ENCODE data around the gene LCE2B.

LCE2B gene

DNA sequence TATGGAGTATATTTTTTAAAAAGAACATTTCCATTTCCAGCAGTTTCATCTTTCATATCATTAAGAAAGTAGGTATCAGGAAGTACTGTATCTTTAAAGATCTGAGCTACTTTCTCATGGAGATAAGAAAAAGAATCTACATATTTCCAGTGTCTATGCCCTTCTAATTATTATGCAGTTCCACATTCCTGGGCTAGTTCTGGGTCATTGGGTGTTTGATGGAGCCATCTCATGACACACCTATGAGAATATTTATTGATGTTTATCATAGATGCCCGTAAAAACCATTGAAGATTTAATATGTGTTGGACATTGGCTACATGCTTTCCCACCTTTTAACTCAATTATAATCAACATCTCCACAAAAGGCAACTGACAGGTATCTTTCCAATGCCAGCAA, 43.1 kb downstream of the LCE2B start:
- Histone ChIP-seq H3K27ac (ENCODE audit: extremely low read depth, low read depth, low read length) (no peak overlapping the region), H3K9me3 (ENCODE audit: control insufficient read depth, insufficient read depth, low read depth, low read length) (no peaks in the 10 kb centered on the region), H3K36me3 (ENCODE audit: control insufficient read depth in 2 of 2, insufficient read depth in 1 of 2, low read length in 2 of 2) (no peaks in the 10 kb centered on the region), H3K4me1 (ENCODE audit: control insufficient read depth, insufficient read depth, low read length) (no peaks in the 10 kb centered on the region), H3K4me3 (ENCODE audit: low read depth, low read length) (no peak overlapping the region)
- ChIA-PET CTCF (no interaction called here), POLR2A (no interaction called here)
- TF ChIP-seq WT1 (tag by site-specific recombination; IDR thresholded peaks at IDR 0.05) (no peak), ZNF155 (tag by site-specific recombination; IDR thresholded peaks at IDR 0.05) (no peak), ZNF223 (tag by site-specific recombination; IDR thresholded peaks at IDR 0.05) (no peak), ZNF670 (tag by site-specific recombination; IDR thresholded peaks at IDR 0.05; ENCODE audit: low read depth) (no peak), FEZF1 (tag by site-specific recombination; IDR thresholded peaks at IDR 0.05) (no peak), KLF9 (tag by site-specific recombination; IDR thresholded peaks at IDR 0.05; ENCODE audit: low read depth) (no peak), YY2 (tag by site-specific recombination; IDR thresholded peaks at IDR 0.05) (no peak), ZNF514 (tag by site-specific recombination; IDR thresholded peaks at IDR 0.05) (no peak), ZNF140 (tag by site-specific recombination; IDR thresholded peaks at IDR 0.05) (no peak), EGR2 (tag by site-specific recombination; IDR thresholded peaks at IDR 0.05; ENCODE audit: low read depth) (no peak), ZBTB48 (tag by site-specific recombination; IDR thresholded peaks at IDR 0.05) (no peak), HOXD13 (CRISPR knock-in tag; IDR thresholded peaks at IDR 0.05; ENCODE audit: borderline replicate concordance) (no peak), ZNF211 (tag by site-specific recombination; IDR thresholded peaks at IDR 0.05; ENCODE audit: low read depth) (no peak)
- TF ChIP-seq, protein P1, sequence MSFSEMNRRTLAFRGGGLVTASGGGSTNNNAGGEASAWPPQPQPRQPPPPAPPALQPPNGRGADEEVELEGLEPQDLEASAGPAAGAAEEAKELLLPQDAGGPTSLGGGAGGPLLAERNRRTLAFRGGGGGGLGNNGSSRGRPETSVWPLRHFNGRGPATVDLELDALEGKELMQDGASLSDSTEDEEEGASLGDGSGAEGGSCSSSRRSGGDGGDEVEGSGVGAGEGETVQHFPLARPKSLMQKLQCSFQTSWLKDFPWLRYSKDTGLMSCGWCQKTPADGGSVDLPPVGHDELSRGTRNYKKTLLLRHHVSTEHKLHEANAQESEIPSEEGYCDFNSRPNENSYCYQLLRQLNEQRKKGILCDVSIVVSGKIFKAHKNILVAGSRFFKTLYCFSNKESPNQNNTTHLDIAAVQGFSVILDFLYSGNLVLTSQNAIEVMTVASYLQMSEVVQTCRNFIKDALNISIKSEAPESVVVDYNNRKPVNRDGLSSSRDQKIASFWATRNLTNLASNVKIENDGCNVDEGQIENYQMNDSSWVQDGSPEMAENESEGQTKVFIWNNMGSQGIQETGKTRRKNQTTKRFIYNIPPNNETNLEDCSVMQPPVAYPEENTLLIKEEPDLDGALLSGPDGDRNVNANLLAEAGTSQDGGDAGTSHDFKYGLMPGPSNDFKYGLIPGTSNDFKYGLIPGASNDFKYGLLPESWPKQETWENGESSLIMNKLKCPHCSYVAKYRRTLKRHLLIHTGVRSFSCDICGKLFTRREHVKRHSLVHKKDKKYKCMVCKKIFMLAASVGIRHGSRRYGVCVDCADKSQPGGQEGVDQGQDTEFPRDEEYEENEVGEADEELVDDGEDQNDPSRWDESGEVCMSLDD (tag by site-specific recombination; IDR thresholded peaks at IDR 0.05): no peak
- TF ChIP-seq, protein P2, sequence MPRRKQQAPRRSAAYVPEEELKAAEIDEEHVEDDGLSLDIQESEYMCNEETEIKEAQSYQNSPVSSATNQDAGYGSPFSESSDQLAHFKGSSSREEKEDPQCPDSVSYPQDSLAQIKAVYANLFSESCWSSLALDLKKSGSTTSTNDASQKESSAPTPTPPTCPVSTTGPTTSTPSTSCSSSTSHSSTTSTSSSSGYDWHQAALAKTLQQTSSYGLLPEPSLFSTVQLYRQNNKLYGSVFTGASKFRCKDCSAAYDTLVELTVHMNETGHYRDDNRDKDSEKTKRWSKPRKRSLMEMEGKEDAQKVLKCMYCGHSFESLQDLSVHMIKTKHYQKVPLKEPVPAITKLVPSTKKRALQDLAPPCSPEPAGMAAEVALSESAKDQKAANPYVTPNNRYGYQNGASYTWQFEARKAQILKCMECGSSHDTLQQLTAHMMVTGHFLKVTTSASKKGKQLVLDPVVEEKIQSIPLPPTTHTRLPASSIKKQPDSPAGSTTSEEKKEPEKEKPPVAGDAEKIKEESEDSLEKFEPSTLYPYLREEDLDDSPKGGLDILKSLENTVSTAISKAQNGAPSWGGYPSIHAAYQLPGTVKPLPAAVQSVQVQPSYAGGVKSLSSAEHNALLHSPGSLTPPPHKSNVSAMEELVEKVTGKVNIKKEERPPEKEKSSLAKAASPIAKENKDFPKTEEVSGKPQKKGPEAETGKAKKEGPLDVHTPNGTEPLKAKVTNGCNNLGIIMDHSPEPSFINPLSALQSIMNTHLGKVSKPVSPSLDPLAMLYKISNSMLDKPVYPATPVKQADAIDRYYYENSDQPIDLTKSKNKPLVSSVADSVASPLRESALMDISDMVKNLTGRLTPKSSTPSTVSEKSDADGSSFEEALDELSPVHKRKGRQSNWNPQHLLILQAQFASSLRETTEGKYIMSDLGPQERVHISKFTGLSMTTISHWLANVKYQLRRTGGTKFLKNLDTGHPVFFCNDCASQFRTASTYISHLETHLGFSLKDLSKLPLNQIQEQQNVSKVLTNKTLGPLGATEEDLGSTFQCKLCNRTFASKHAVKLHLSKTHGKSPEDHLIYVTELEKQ (tag by site-specific recombination; IDR thresholded peaks at IDR 0.05; ENCODE audit: borderline replicate concordance): no peak
- TF ChIP-seq, protein P3, sequence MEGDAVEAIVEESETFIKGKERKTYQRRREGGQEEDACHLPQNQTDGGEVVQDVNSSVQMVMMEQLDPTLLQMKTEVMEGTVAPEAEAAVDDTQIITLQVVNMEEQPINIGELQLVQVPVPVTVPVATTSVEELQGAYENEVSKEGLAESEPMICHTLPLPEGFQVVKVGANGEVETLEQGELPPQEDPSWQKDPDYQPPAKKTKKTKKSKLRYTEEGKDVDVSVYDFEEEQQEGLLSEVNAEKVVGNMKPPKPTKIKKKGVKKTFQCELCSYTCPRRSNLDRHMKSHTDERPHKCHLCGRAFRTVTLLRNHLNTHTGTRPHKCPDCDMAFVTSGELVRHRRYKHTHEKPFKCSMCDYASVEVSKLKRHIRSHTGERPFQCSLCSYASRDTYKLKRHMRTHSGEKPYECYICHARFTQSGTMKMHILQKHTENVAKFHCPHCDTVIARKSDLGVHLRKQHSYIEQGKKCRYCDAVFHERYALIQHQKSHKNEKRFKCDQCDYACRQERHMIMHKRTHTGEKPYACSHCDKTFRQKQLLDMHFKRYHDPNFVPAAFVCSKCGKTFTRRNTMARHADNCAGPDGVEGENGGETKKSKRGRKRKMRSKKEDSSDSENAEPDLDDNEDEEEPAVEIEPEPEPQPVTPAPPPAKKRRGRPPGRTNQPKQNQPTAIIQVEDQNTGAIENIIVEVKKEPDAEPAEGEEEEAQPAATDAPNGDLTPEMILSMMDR (tag by site-specific recombination; IDR thresholded peaks at IDR 0.05): no peak
- TF ChIP-seq, protein P4, sequence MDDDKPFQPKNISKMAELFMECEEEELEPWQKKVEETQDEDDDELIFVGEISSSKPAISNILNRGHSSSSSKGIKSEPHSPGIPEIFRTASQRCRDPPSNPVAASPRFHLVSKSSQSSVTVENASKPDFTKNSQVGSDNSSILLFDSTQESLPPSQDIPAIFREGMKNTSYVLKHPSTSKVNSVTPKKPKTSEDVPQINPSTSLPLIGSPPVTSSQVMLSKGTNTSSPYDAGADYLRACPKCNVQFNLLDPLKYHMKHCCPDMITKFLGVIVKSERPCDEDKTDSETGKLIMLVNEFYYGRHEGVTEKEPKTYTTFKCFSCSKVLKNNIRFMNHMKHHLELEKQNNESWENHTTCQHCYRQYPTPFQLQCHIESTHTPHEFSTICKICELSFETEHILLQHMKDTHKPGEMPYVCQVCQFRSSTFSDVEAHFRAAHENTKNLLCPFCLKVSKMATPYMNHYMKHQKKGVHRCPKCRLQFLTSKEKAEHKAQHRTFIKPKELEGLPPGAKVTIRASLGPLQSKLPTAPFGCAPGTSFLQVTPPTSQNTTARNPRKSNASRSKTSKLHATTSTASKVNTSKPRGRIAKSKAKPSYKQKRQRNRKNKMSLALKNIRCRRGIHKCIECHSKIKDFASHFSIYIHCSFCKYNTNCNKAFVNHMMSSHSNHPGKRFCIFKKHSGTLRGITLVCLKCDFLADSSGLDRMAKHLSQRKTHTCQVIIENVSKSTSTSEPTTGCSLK (tag by site-specific recombination; IDR thresholded peaks at IDR 0.05): no peak
